GM19372 (cell line): ENCODE data around the gene CDRT15.
"Not testable (repeated sequence)": the region's sequence is repeated elsewhere in the genome, so short reads cannot be mapped to it uniquely, and the experiment has no call there.

Experiments
- ATAC-seq: cut with Tn5 transposase; IDR thresholded peaks from one replicate; pipeline ENCODE4 v1.9.1; 2021; ENCODE audit warnings: mild to moderate bottlenecking, low read depth, moderate library complexity; ENCODE audit not compliant: unreplicated experiment

The CDRT15 gene

GRCh38 chr17:14209215-14209614, 27.4 kb downstream of the CDRT15 start:
- no peak for ATAC-seq

GRCh38 chr17:14207791-14208190, 28.9 kb downstream of the CDRT15 start:
- no peak for ATAC-seq

GRCh38 chr17:14206891-14207290, 29.8 kb downstream of the CDRT15 start:
- no peak for ATAC-seq

GRCh38 chr17:14205992-14206461, 30.6 kb downstream of the CDRT15 start:
- ATAC-seq, result no peak

- ATAC-seq, result no peak
Observed at GRCh38 chr17:14205380-14205779, 31.3 kb downstream of the CDRT15 start.

GRCh38 chr17:14204546-14204945, 32.1 kb downstream of the CDRT15 start:
- no peak for ATAC-seq

- no peak for ATAC-seq
Observed at GRCh38 chr17:14204084-14204483, 32.6 kb downstream of the CDRT15 start.

- ATAC-seq, result no peak
Observed at GRCh38 chr17:14203388-14203787, 33.3 kb downstream of the CDRT15 start.

- ATAC-seq, result no peak
Observed at GRCh38 chr17:14202388-14203166, 34.1 kb downstream of the CDRT15 start.

- ATAC-seq, result no peak
Observed at GRCh38 chr17:14201988-14202380, 34.7 kb downstream of the CDRT15 start.

- no peak for ATAC-seq
Observed at GRCh38 chr17:14201021-14201987, 35.4 kb downstream of the CDRT15 start.

GRCh38 chr17:14200354-14200753, 36.3 kb downstream of the CDRT15 start:
- ATAC-seq, result no peak

- ATAC-seq, result no peak
Observed at GRCh38 chr17:14199601-14200000, 37.1 kb downstream of the CDRT15 start.

GRCh38 chr17:14198575-14198974, 38.1 kb downstream of the CDRT15 start:
- ATAC-seq, result no peak

GRCh38 chr17:14198013-14198412, 38.6 kb downstream of the CDRT15 start:
- ATAC-seq, result no peak

GRCh38 chr17:14197586-14197985, 39.1 kb downstream of the CDRT15 start:
- ATAC-seq, result no peak

GRCh38 chr17:14197057-14197456, 39.6 kb downstream of the CDRT15 start:
- no peak for ATAC-seq

- no peak for ATAC-seq
Observed at GRCh38 chr17:14196377-14196997, 40.2 kb downstream of the CDRT15 start.

- not testable (repeated sequence) for ATAC-seq
Observed at GRCh38 chr17:14192636-14193344, 43.9 kb downstream of the CDRT15 start.

- not testable (repeated sequence) for ATAC-seq
Observed at GRCh38 chr17:14192039-14192438, 44.6 kb downstream of the CDRT15 start.
